Astrocyte (in vitro differentiated cells and primary cell): ENCODE measurements around the gene LITAF. TPM values are rescaled to one million over a fixed set of nuclear protein-coding genes. Genes with fewer than 3 reads are reported as not detected.
A peak's percentile ranks its signal among the peaks of the same experiment; 100 is the strongest.

ENCODE experiments used
- DNase-seq: peaks from one replicate; pipeline ENCODE4 v3.0.0-alpha.2; 2010; ENCODE audit warnings: low read depth
- FAIRE-seq: peaks from 2 replicates; lab custom pipeline; 2011; peaks lifted over from hg19 to GRCh38; lab: Jason Lieb, UNC
- H2AFZ ChIP-seq: 2 replicates; pipeline ENCODE4 v1.6.0; 2012; ENCODE audit warnings: low read depth, low read length, inconsistent platforms
- H3K27ac ChIP-seq: 2 replicates; pipeline ENCODE4 v1.5.1; 2011; ENCODE audit warnings: low read depth, low read length, inconsistent platforms
- H3K27me3 ChIP-seq: 2 replicates; pipeline ENCODE4 v1.6.0; 2011; ENCODE audit warnings: low read length, inconsistent platforms; ENCODE audit not compliant: insufficient read depth
- H3K36me3 ChIP-seq: 2 replicates; pipeline ENCODE4 v1.5.1; 2011; ENCODE audit warnings: low read length, inconsistent platforms; ENCODE audit not compliant: insufficient read depth
- H3K4me1 ChIP-seq: 2 replicates; pipeline ENCODE4 v1.5.1; 2011; ENCODE audit warnings: low read length, inconsistent platforms; ENCODE audit not compliant: insufficient read depth
- H3K4me2 ChIP-seq: 2 replicates; pipeline ENCODE4 v1.6.0; 2012; ENCODE audit warnings: low read length, inconsistent platforms
- H3K4me3 ChIP-seq: 2 replicates; pipeline ENCODE4 v1.5.1; 2011; ENCODE audit warnings: low read depth, mild to moderate bottlenecking, low read length, inconsistent platforms; ENCODE audit not compliant: insufficient read depth
- H3K79me2 ChIP-seq: 2 replicates; pipeline ENCODE4 v1.6.0; 2012; ENCODE audit warnings: mild to moderate bottlenecking, low read length, inconsistent platforms; ENCODE audit not compliant: insufficient read depth
- H3K9ac ChIP-seq: 2 replicates; pipeline ENCODE4 v1.6.0; 2012; ENCODE audit warnings: mild to moderate bottlenecking, low read length, inconsistent platforms
- H3K9me3 ChIP-seq: 2 replicates; pipeline ENCODE4 v1.5.1; 2012; ENCODE audit warnings: low read depth, mild to moderate bottlenecking, low read length, inconsistent platforms; ENCODE audit not compliant: insufficient read depth
- H4K20me1 ChIP-seq: 2 replicates; pipeline ENCODE4 v1.6.0; 2012; ENCODE audit warnings: low read length, inconsistent platforms; ENCODE audit not compliant: insufficient read depth
- H3K27ac Mint-ChIP-seq: one replicate; pipeline ENCODE4 v1.8.0; 2021; ENCODE audit warnings: mild to moderate bottlenecking, mixed read lengths; ENCODE audit not compliant: unreplicated experiment
- H3K27me3 Mint-ChIP-seq: one replicate; pipeline ENCODE4 v1.8.0; 2021; ENCODE audit warnings: low read depth, mixed read lengths; ENCODE audit not compliant: unreplicated experiment
- H3K36me3 Mint-ChIP-seq: one replicate; pipeline ENCODE4 v1.8.0; 2021; ENCODE audit warnings: low read depth, mixed read lengths; ENCODE audit not compliant: unreplicated experiment
- H3K4me1 Mint-ChIP-seq: one replicate; pipeline ENCODE4 v1.8.0; 2021; ENCODE audit warnings: low read depth, mixed read lengths; ENCODE audit not compliant: unreplicated experiment
- H3K4me3 Mint-ChIP-seq: one replicate; pipeline ENCODE4 v1.8.0; 2021; ENCODE audit warnings: mild to moderate bottlenecking, moderate library complexity, mixed read lengths; ENCODE audit not compliant: unreplicated experiment
- H3K9me3 Mint-ChIP-seq: one replicate; pipeline ENCODE4 v1.8.0; 2021; ENCODE audit warnings: mild to moderate bottlenecking, mixed read lengths; ENCODE audit not compliant: unreplicated experiment
- EZH2 ChIP-seq: IDR thresholded peaks from 2 replicates; pipeline ENCODE4 v1.6.1; 2012; ENCODE audit warnings: mild to moderate bottlenecking, low read length, inconsistent platforms; ENCODE audit not compliant: insufficient read depth
- total RNA-seq: library from RNA; stranded (reverse); gene quantifications from 2 replicates; pipeline ENCODE4 v1.2.1, GENCODE V29; 2021
- TF ChIP-seq, protein P1 (sequence below): IDR thresholded peaks from 2 replicates; pipeline ENCODE4 v1.5.1; 2011; ENCODE audit warnings: low read depth, mild to moderate bottlenecking, inconsistent platforms, low read length, moderate library complexity; ENCODE audit not compliant: insufficient read depth

LITAF gene
- total RNA-seq, 1 donor from 2014 or later = 113 TPM

DNA sequence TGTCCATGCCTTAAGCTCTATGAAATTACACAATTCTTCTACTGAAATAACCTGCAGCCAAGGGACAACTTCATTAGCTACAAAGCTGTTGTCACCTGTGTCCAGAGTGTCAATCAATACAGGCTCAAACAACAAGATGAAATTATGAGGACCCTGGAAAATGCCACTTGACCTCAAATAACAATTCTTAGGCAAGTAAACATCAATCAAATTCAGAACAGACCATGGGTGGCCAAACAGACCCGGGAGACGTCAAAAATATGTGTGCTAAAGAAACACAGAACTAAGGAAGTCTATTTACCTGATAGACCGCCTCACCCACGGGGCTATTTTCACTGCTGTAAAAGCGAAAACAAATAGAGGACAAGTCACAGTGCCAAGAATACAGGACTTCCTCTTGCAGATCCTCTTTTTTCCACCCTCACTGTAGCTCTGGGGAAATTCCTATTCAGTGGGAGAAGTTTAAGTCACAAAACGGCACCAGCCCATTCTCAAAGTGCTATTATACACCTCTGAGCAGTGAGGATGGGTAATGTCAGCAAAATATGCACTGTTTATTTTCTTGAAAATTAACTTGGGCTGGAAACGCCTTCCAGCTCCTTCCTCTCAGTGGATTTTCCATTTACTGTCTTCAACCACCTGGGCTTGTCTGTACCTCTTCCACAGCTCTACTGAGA lies 2.7 kb downstream of the LITAF start:
- FAIRE-seq = no peak
- Histone ChIP-seq H3K79me2 (peaks cover 35% of the 10 kb centered on the region), H3K9me3 (no peaks in the 10 kb centered on the region), H3K4me2 (peak overlapping the region; percentile 54), H3K4me3 (no peak overlapping the region), H3K27ac (no peak overlapping the region), H3K27me3 (peaks cover 4% of the 10 kb centered on the region), H4K20me1 (peaks cover 44% of the 10 kb centered on the region), H3K9ac (no peak overlapping the region), H3K36me3 (no peaks in the 10 kb centered on the region), H2AFZ (no peak overlapping the region), H3K4me1 (peaks cover 18% of the 10 kb centered on the region)
- no peak for TF ChIP-seq EZH2
- TF ChIP-seq, protein P1, sequence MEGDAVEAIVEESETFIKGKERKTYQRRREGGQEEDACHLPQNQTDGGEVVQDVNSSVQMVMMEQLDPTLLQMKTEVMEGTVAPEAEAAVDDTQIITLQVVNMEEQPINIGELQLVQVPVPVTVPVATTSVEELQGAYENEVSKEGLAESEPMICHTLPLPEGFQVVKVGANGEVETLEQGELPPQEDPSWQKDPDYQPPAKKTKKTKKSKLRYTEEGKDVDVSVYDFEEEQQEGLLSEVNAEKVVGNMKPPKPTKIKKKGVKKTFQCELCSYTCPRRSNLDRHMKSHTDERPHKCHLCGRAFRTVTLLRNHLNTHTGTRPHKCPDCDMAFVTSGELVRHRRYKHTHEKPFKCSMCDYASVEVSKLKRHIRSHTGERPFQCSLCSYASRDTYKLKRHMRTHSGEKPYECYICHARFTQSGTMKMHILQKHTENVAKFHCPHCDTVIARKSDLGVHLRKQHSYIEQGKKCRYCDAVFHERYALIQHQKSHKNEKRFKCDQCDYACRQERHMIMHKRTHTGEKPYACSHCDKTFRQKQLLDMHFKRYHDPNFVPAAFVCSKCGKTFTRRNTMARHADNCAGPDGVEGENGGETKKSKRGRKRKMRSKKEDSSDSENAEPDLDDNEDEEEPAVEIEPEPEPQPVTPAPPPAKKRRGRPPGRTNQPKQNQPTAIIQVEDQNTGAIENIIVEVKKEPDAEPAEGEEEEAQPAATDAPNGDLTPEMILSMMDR = no peak
- no peak overlapping the region for H3K27ac Mint-ChIP-seq
- H3K4me3 Mint-ChIP-seq = peak overlapping the region; percentile 93
- no peaks in the 10 kb centered on the region for H3K27me3 Mint-ChIP-seq
- no peak for DNase-seq
- H3K9me3 Mint-ChIP-seq = no peaks in the 10 kb centered on the region
- H3K4me1 Mint-ChIP-seq = peaks cover 33% of the 10 kb centered on the region
- H3K36me3 Mint-ChIP-seq = no peaks in the 10 kb centered on the region

DNA sequence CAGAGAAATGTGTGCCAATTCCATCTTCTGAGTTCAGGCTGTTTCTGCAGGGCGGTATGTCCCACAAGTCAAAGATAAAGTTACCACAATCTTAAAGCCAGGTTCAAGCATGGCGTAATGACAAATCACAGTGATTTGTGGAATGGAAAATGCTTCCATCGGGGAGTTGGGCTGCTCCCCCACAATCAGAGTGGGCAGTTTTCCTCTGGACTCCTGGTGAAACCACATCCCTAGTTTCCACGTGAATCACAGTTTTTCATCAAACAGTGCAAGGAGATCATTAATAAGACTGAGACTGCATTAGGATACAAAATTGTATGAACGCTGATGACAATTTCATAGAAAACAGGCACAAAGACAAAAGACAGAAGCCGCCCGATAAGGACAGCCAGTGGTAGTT lies 3.6 kb downstream of the LITAF start:
- no peak for TF ChIP-seq EZH2
- TF ChIP-seq, protein P1 = no peak
- Histone ChIP-seq H3K9ac (no peak overlapping the region), H3K4me3 (no peak overlapping the region), H2AFZ (no peak overlapping the region), H3K9me3 (no peaks in the 10 kb centered on the region), H3K4me1 (peaks cover 18% of the 10 kb centered on the region), H3K4me2 (peak overlapping the region; percentile 54), H3K36me3 (no peaks in the 10 kb centered on the region), H3K27me3 (peaks cover 4% of the 10 kb centered on the region), H4K20me1 (peaks cover 49% of the 10 kb centered on the region), H3K27ac (no peak overlapping the region), H3K79me2 (peaks cover 41% of the 10 kb centered on the region)
- no peaks in the 10 kb centered on the region for H3K27me3 Mint-ChIP-seq
- DNase-seq = peak; percentile 95
- H3K4me1 Mint-ChIP-seq = peaks cover 33% of the 10 kb centered on the region
- H3K36me3 Mint-ChIP-seq = peaks cover 3% of the 10 kb centered on the region
- no peak for FAIRE-seq
- peak overlapping the region; percentile 43 for H3K27ac Mint-ChIP-seq
- peak overlapping the region; percentile 71 for H3K4me3 Mint-ChIP-seq
- H3K9me3 Mint-ChIP-seq = no peaks in the 10 kb centered on the region

DNA sequence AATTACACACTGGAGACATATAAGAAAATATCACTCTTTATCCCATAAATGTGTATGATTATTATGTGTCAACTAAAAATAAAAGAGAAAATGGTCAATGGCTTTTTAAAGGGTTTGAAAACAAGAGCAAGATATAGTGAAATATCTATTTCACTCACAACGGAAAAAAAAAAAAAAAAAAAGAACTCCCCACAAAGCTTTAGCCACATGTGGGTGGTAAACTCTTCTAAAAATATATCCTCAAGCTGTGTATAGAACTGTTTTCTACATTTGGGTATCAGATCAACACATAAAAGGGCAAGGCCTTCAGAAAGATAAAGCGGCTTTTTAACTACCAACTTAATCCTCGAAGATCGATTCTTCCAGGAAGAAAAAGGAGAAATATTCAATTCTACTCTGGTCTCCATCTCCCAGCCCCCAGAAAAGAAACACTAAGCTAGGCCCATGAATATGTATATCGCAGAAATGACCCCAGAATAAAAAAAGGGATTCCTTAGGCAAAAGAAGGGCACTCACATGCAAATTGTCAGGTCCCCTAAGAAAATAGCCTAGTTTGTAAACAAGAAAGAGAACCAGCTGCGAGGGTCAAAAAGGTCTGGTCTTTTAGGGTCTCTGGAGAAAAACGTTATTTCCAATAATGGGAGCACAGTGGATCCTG lies 4.4 kb downstream of the LITAF start:
- no peak for TF ChIP-seq EZH2
- TF ChIP-seq, protein P1 = no peak
- no peaks in the 10 kb centered on the region for H3K27me3 Mint-ChIP-seq
- Histone ChIP-seq H4K20me1 (peaks cover 57% of the 10 kb centered on the region), H2AFZ (no peak overlapping the region), H3K79me2 (peaks cover 49% of the 10 kb centered on the region), H3K4me3 (no peak overlapping the region), H3K9ac (no peak overlapping the region), H3K4me2 (peak overlapping the region; percentile 54), H3K27ac (no peak overlapping the region), H3K4me1 (peaks cover 18% of the 10 kb centered on the region), H3K36me3 (no peaks in the 10 kb centered on the region), H3K9me3 (no peaks in the 10 kb centered on the region), H3K27me3 (no peaks in the 10 kb centered on the region)
- DNase-seq = no peak
- H3K9me3 Mint-ChIP-seq = no peaks in the 10 kb centered on the region
- peaks cover 3% of the 10 kb centered on the region for H3K36me3 Mint-ChIP-seq
- no peak overlapping the region for H3K27ac Mint-ChIP-seq
- no peak for FAIRE-seq
- H3K4me3 Mint-ChIP-seq = peak overlapping the region; percentile 58
- H3K4me1 Mint-ChIP-seq = peaks cover 33% of the 10 kb centered on the region
